Activated naive CD8-positive, alpha-beta T cell treated with anti-CD3 and anti-CD28 coated beads, Interleukin-2, amount 10 ng/mL, durations not matched to agents 7 days and 5 days (primary cell): ENCODE results near the gene ATAD5. TPM values are rescaled to one million over a fixed set of nuclear protein-coding genes. Genes with fewer than 3 reads are reported as not detected.
A peak's percentile ranks its signal among the peaks of the same experiment; 100 is the strongest.
"Not testable (repeated sequence)": the region's sequence is repeated elsewhere in the genome, so short reads cannot be mapped to it uniquely, and the experiment has no call there.

Source experiments
- ATAC-seq: fragments of 150-1000 bp; cut with Tn5 transposase; one replicate; pipeline ENCODE4 v1.10.0; 2021; ENCODE audit warnings: low read depth, moderate library complexity
- POLR2A ChIA-PET: fragments of 350-600 bp; sonication (Branson Sonifier 250); formaldehyde crosslinking; loops from one replicate; lab custom pipeline; 2021; ENCODE audit warnings: antibody characterized with exemption; lab: Charles Lee
- DNase-seq: peaks from one replicate; pipeline ENCODE4 v3.0.0; 2021
- H3K27ac Mint-ChIP-seq: one replicate; pipeline ENCODE4 v1.8.0; 2022; ENCODE audit warnings: mild to moderate bottlenecking, mixed read lengths
- H3K27me3 Mint-ChIP-seq: one replicate; pipeline ENCODE4 v1.8.0; 2022; ENCODE audit warnings: mild to moderate bottlenecking, moderate library complexity, mixed read lengths
- H3K36me3 Mint-ChIP-seq: one replicate; pipeline ENCODE4 v1.8.0; 2021; ENCODE audit warnings: mild to moderate bottlenecking, mixed read lengths
- H3K4me1 Mint-ChIP-seq: one replicate; pipeline ENCODE4 v1.8.0; 2021; ENCODE audit warnings: mixed read lengths
- H3K4me3 Mint-ChIP-seq: one replicate; pipeline ENCODE4 v1.8.0; 2022; ENCODE audit warnings: mild to moderate bottlenecking, moderate library complexity, mixed read lengths
- H3K9me3 Mint-ChIP-seq: one replicate; pipeline ENCODE4 v1.8.0; 2021; ENCODE audit warnings: mixed read lengths
- total RNA-seq, 2 experiments: library from RNA; stranded (reverse); gene quantifications; one replicate each; pipeline ENCODE4 v1.2.3, GENCODE V29; 2021

Gene ATAD5
- total RNA-seq, 2 experiments from 2014 or later = 25.8 to 29.7 TPM

DNA sequence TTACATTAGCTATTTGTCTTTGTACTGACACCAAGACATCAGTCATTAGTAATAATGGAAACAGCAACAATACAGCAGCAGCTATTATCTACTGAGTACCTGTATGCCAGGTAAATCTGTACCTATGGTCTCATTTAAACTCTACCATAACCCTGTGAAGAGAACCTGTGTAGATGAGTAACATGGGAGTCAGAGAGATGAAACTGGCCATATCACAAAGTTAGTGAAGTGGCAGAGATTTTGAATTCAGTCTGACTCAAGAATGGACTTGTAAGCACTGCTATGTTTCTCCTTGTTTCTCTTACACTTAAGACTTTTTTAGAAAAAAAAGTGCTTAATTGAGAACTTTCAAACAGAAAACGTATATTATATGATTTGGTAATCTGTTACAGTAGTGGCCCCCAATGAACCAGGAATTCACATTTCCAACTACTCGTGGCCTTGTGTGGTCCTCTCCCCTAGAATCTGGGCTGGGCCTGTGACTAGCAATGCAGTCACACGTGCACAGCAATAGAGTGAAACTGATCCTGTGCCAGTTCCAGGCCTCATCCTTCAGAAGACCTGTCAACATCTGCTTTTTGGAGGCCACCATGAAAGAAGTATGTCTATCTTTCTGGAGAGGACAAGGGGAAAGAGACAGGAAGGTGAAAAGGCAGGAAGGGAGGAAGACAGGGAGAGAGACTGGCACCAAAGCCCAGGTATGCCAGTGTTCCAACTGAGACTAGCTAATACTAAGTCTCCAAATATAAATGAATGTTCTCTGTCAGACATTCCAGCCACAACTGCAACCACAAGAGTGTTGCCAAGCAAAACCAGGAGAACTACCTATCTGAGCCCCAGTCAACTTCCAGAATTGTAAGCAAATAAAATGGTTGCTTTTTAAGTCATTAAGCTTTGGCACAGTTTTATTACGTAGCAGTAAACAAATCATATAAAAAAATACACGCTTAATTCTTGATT is 19.3 kb upstream of the ATAD5 start:
- ATAC-seq (no peak), DNase-seq (no peak)
- Mint-ChIP-seq H3K27ac (peak overlapping the region; percentile 90), H3K36me3 (peaks cover 30% of the 10 kb centered on the region), H3K4me1 (peaks cover 47% of the 10 kb centered on the region), H3K9me3 (no peaks in the 10 kb centered on the region), H3K4me3 (peak overlapping the region; percentile 57), H3K27me3 (no peaks in the 10 kb centered on the region)
- POLR2A ChIA-PET = interaction anchor here (11.2 kb wide), 1 partner anchor 10 kb away, joined by 322 read pairs; the partner anchor contains the start of gene CRLF3

DNA sequence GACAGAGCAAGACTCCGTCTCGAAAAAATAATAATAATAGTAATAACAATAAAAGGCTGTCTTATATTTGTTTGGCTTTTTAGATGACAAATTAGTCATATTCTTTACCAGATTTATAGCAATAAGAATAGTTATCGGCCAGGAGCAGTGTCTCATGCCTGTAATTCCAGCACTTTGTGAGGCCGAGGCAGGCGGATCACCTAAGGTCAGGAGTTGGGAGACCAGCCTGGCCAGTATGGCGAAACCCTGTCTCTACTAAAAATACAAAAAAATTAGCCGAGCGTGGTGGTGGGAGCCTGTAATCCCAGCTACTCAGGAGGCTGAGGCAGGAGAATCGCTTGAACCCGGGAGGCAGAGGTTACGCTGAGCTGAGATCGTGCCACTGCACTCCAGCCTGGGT is 17.5 kb upstream of the ATAD5 start:
- not testable (repeated sequence) for H3K4me3 Mint-ChIP-seq, H3K27ac Mint-ChIP-seq, H3K27me3 Mint-ChIP-seq, ATAC-seq, DNase-seq, H3K9me3 Mint-ChIP-seq
- POLR2A ChIA-PET = interaction anchor here (0.7 to 11.2 kb wide), 2 partner anchors 8 to 47 kb away, joined by 3 to 322 read pairs; partner anchors contain the start of gene CRLF3
- H3K36me3 Mint-ChIP-seq = peaks cover 37% of the 10 kb centered on the region
- H3K4me1 Mint-ChIP-seq = peaks cover 44% of the 10 kb centered on the region

DNA sequence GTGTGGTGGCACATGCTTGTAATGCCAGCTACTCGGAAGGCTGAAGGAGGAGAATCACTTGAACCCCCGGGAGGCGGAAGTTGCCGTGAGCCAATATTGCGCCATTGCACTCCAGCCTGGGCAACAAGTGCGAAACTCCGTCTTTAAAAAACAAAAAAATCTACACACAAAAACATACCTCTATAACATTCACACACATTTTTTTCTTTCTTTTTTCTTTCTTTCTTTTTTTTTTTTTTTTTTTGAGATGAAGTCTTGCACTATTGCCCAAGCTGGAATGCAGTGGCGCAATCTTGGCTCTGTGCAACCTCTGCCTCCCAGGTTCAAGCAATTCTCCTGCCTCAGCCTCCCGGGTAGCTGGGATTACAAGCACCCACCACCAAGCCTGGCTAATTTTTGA is 16.9 kb upstream of the ATAD5 start:
- ATAC-seq = not testable (repeated sequence)

DNA sequence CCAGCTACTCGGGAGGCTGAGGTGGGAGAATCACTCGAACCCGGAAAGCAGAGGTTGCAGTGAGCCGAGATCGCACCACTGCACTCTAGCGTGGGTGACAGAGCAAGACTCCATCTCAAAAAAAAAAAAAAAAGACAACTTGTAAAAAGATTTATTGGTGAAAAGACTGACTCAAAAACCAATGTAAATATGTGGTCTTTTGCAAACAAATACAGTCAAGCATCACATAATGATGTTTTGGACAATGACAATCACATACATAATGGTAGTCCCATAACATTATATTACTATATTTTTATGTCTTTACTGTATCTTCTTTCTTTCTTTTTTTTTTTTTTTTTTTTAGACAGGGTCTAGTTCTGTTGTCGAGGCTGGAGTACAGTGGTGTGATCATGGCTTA is 15.6 kb upstream of the ATAD5 start:
- peaks cover 31% of the 10 kb centered on the region for H3K36me3 Mint-ChIP-seq
- DNase-seq = no peak
- H3K27ac Mint-ChIP-seq = no peak overlapping the region
- H3K4me3 Mint-ChIP-seq = no peak overlapping the region
- no peaks in the 10 kb centered on the region for H3K27me3 Mint-ChIP-seq
- no peak for ATAC-seq
- H3K9me3 Mint-ChIP-seq = no peaks in the 10 kb centered on the region
- POLR2A ChIA-PET = interaction anchor here (11.2 kb wide), 1 partner anchor 6 kb away, joined by 322 read pairs; the partner anchor contains the start of gene CRLF3
- H3K4me1 Mint-ChIP-seq = peaks cover 44% of the 10 kb centered on the region

More for the DNA sequence above, 16.9 kb upstream of the ATAD5 start:
- H3K27me3 Mint-ChIP-seq, H3K9me3 Mint-ChIP-seq, H3K4me3 Mint-ChIP-seq, H3K27ac Mint-ChIP-seq, DNase-seq: not testable (repeated sequence)
- POLR2A ChIA-PET = interaction anchor here (0.7 to 11.2 kb wide), 2 partner anchors 8 to 47 kb away, joined by 3 to 322 read pairs; partner anchors contain the start of gene CRLF3
- Mint-ChIP-seq H3K36me3 (peaks cover 33% of the 10 kb centered on the region), H3K4me1 (peaks cover 44% of the 10 kb centered on the region)

DNA sequence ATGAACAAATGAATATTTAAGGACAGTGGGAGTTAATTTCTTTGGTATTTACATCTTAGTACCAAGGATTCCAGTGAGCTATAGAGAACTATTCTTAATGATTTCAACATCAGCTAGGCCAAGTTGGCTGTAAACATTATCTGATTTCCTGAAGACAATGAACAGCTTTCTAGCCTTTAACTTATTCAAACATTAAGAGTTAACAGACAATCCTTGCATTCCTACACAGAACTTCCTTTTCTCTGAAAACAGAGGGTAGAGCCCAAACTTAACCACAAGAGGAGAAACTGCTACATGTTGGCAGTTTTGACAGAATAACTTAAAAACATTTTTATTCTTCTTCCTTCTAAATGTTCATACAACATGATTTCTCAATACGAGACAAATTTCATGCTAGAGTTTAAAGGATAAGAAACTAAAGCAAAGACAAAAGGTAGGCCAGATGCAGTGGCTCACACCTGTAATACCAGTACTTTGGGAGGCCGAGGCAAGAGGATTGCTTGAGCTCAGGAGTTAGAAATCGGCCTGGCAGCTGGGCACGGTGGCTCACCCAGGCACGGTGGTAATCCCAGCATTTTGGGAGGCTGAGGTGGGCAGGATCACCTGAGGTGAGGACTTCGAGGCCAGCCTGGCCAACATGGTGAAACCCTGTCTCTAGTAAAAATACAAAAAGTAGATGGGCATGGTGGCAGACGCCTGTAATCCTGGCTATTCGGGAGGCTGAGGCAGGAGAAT is 11.6 kb upstream of the ATAD5 start:
- Mint-ChIP-seq H3K27ac (peak overlapping the region; percentile 82), H3K4me1 (peaks cover 44% of the 10 kb centered on the region), H3K27me3 (no peaks in the 10 kb centered on the region), H3K4me3 (peak overlapping the region; percentile 91), H3K36me3 (peaks cover 30% of the 10 kb centered on the region), H3K9me3 (no peaks in the 10 kb centered on the region)
- no peak for DNase-seq
- no peak for ATAC-seq
- POLR2A ChIA-PET = interaction anchor here (0.7 to 10.8 kb wide), 4 partner anchors 10 to 1869 kb away, joined by 3 to 322 read pairs (median 4); partner anchors contain the start of gene PHF12

DNA sequence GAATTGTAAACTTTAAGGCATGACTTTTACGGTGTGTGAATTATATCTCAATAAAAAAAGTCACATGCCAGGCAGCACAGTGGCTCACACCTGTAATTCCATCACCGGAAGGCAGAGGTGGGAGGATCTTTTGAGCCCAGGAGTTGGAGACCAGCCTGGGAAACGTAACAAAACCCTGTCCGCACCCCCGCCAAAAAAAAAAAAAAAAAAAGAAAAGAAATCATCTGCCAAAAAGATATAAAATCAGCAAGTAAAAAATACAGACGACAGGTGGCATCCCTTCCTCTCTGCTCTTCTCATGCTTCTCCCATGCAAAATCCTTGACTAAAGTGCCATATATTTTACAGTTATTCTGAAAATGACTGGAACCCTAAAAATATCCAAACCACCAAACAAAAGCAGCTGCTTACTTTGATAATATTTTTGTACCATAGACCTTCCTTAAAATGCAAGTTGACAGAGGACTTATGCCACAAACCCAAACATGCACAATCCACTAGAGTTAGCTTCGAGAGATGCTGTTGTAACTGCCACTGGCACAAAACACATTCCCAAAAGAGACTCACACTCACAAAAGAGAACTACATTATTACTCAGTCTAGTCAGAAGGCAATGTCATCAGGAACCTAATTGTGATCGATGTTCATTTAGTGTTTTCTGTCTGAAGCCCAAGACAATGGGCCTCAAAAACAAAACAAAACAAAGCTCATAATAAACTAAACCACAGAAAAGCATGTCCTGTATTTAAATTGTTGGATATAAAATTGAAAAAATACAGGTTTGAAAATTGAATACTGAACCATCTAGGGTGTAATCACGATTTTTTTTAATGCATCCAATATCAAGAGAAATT is 9.7 kb upstream of the ATAD5 start:
- ATAC-seq (no peak), DNase-seq (no peak)
- Mint-ChIP-seq H3K4me1 (peaks cover 46% of the 10 kb centered on the region), H3K36me3 (peaks cover 20% of the 10 kb centered on the region), H3K27me3 (no peaks in the 10 kb centered on the region), H3K9me3 (no peaks in the 10 kb centered on the region), H3K27ac (peak overlapping the region; percentile 82), H3K4me3 (peak overlapping the region; percentile 91)
- POLR2A ChIA-PET = interaction anchor here (1.7 to 10.8 kb wide), 3 partner anchors 9 to 12 kb away, joined by 4 to 322 read pairs (median 9); partner anchors contain the start of gene ATAD5

DNA sequence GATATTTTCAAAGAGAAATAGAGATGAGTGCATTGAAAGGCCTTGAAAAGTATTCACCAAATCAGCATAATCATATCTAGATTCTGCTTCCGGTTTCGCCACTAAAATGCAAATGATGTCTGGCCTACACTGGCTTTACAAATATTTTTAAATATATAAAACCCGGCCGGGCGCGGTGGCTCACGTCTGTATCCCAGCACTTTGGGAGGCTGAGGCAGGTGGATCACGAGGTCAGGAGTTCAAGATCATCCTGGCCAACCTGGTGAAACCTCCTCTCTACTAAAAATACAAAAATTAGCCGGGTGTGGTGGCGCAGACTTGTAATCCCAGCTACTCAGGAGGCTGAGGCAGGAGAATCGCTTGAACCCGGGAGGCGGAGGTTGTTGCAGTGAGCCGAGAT is 8.8 kb upstream of the ATAD5 start:
- not testable (repeated sequence) for H3K9me3 Mint-ChIP-seq, ATAC-seq, DNase-seq, H3K27me3 Mint-ChIP-seq
- Mint-ChIP-seq H3K4me3 (peak overlapping the region; percentile 91), H3K4me1 (peaks cover 46% of the 10 kb centered on the region), H3K36me3 (peaks cover 18% of the 10 kb centered on the region), H3K27ac (peak overlapping the region; percentile 82)
- POLR2A ChIA-PET = interaction anchor here (1.7 to 10.8 kb wide), 4 partner anchors 9 to 42 kb away, joined by 4 to 322 read pairs (median 7); partner anchors contain the start of gene ATAD5

DNA sequence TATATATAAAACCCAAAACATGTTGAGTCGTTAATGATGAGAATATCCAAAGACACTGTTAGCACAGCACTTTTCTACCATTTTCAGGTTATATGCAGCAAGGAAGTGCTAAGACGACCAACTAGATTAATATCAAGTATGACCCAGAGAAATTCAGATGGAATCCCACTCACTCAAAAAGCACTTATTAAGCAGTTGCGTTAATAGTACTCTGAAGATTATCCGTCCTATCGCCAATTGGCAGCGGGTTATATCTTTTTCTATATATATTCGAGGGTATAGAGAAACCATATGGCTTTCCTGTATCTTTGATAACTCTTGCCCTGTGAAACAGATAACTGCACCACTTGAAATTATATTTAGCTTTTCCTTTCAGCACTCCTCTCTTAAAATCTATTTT is 8.3 kb upstream of the ATAD5 start:
- Mint-ChIP-seq H3K4me1 (peaks cover 45% of the 10 kb centered on the region), H3K9me3 (no peaks in the 10 kb centered on the region), H3K27ac (peak overlapping the region; percentile 90), H3K27me3 (no peaks in the 10 kb centered on the region), H3K4me3 (peak overlapping the region; percentile 91), H3K36me3 (peaks cover 14% of the 10 kb centered on the region)
- ATAC-seq (no peak), DNase-seq (no peak)
- POLR2A ChIA-PET = interaction anchor here (1.4 to 10.8 kb wide), 6 partner anchors 8 to 496 kb away, joined by 3 to 322 read pairs (median 6); partner anchors contain the start of gene ATAD5

DNA sequence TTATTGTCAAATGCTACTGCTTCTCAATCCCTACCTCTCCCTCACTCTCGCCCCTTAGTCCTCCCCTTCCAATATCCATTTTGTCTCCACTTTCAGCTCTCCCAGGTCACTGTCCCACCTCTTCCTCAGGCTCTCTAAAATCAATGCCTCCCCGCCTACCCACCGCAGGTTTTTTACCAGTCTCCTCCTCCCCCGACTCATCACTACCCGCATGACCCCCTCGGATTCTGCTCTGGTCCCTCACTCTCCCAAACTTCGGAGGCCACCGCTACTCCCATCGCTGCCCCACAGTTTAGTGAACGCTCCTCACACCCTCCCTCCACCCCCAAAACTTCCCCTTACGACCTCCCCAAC is 7.8 kb upstream of the ATAD5 start:
- Mint-ChIP-seq H3K36me3 (peaks cover 8% of the 10 kb centered on the region), H3K4me1 (peaks cover 40% of the 10 kb centered on the region), H3K4me3 (peak overlapping the region; percentile 91), H3K27me3 (no peaks in the 10 kb centered on the region), H3K27ac (peak overlapping the region; percentile 90), H3K9me3 (no peaks in the 10 kb centered on the region)
- ATAC-seq (peak; percentile 6), DNase-seq (no peak)
- POLR2A ChIA-PET = interaction anchor here (0.6 to 10.8 kb wide), 10 partner anchors 14 to 495 kb away, joined by 3 to 322 read pairs (median 4); no protein-coding TSS in a partner anchor

DNA sequence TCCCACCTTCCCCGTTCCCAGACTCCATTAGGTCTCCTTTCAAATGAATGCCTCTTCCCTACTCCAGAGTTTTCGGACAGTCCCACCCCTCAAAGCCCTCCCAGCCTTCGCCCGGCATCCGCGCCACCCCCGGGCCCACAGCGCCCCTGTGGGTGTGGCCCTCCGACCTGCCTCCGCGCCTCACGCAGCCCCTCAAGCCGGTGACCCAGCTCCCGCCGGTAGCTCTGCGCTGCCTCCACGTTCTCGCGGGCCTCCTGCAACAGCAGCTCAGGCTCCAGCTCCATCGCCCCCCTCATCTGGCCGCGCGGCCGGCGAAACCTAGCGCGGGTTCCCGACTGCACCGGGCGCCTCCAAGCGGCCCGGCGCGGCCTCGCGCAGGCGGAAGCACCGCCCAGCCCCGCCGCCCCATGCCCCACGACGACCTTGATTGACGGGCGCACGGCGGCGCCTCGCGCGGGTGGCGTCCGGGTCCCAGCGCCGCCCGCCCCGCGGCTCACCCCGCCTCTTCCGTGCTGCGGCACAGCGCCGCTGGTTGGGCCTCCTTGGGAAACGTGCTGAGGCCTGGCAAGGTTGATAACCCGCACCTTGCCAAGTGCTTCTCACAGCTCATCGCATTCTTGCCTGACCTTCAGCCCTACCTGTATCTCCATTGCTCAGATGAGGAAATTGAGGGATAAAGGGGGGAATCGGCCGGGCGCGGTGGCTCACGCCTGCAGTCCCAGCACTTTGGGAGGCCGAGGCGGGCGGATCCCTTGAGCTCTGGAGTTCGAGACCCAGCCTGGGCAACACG is 7.2 kb upstream of the ATAD5 start, which contains the start of gene CRLF3:
CRLF3 (minus strand) TSS at position 337 of the 790 bp plus-strand sequence; CDS start at position 296, 41 bp downstream.
- ATAC-seq (peak; percentile 96), DNase-seq (peak; percentile 95)
- POLR2A ChIA-PET = interaction anchor here (0.6 to 10.8 kb wide), 12 partner anchors 14 to 533 kb away, joined by 3 to 322 read pairs (median 3); partner anchors contain the start of genes BLMH and GOSR1
- Mint-ChIP-seq H3K27ac (peak within 1 kb of the TSS; percentile 90), H3K36me3 (peaks cover 6% of the 10 kb centered on the region), H3K4me3 (peak within 1 kb of the TSS; percentile 91), H3K27me3 (no peaks in the 10 kb centered on the region), H3K9me3 (no peaks in the 10 kb centered on the region), H3K4me1 (peaks cover 34% of the 10 kb centered on the region)

DNA sequence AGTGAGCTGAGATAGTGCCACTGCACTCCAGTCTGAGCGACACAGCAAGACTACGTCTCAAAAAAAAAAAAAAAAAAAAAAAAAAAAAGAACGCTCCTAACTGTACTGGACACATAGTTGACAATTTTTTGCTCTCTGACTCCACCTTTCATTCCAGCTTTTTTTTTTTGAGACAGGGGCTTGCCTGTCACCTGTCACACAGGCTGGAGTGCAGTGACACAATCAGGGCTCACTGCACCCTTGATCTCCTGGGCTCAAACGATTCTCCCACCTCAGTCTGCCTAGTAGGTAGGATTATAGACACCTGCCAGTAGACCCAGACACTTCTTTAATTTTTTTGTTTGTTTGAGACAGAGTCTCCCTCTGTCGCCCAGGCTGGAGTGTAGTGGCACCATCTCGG is 4.7 kb upstream of the ATAD5 start:
- Mint-ChIP-seq H3K4me1 (peaks cover 16% of the 10 kb centered on the region), H3K36me3 (peaks cover 6% of the 10 kb centered on the region), H3K27ac (no peak overlapping the region), H3K27me3 (no peaks in the 10 kb centered on the region), H3K9me3 (no peaks in the 10 kb centered on the region), H3K4me3 (no peak overlapping the region)
- no peak for ATAC-seq
- no peak for DNase-seq
- POLR2A ChIA-PET = interaction anchor here (10.8 kb wide), 1 partner anchor 17 kb away, joined by 322 read pairs; no protein-coding TSS in a partner anchor
